CMK (cell line): ENCODE data around the gene USP11.

Experiments used
- DNase-seq: peaks from one replicate; pipeline ENCODE4 v3.0.0-alpha.2; 2010; ENCODE audit warnings: low read depth

Gene USP11

DNA sequence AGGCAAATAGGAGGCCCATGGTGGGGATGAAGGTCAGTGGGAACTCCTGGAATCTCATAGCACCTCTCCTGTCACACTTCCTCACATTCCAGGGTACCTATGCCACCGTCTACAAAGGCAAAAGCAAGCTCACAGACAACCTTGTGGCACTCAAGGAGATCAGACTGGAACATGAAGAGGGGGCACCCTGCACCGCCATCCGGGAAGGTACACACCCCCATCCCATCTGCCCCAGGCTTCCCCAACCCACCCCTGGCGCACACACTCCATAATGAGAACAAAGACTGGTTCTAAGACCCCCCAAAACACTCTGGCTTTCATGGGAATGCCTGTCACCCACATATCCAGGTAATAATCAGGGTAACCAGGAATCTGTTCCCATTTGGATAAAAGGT is 7.9 kb upstream of the USP11 start:
- DNase-seq: no peak

DNA sequence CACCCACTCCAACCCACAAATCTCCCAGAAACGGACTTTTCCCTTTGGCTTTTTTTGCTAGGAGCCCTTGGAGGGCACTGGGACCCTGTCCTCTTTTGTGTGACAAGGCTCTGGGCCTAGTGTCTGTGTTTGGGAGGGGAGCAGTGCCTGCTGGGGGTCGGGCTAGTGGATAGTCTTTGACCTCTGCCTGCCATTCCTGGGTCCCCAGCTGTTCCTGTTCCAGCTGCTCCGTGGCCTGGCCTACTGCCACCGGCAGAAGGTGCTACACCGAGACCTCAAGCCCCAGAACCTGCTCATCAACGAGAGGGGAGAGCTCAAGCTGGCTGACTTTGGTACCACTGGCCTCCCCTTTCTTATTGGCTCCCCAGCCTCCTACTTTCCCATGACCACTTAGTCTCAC is 6.7 kb upstream of the USP11 start:
- no peak for DNase-seq

DNA sequence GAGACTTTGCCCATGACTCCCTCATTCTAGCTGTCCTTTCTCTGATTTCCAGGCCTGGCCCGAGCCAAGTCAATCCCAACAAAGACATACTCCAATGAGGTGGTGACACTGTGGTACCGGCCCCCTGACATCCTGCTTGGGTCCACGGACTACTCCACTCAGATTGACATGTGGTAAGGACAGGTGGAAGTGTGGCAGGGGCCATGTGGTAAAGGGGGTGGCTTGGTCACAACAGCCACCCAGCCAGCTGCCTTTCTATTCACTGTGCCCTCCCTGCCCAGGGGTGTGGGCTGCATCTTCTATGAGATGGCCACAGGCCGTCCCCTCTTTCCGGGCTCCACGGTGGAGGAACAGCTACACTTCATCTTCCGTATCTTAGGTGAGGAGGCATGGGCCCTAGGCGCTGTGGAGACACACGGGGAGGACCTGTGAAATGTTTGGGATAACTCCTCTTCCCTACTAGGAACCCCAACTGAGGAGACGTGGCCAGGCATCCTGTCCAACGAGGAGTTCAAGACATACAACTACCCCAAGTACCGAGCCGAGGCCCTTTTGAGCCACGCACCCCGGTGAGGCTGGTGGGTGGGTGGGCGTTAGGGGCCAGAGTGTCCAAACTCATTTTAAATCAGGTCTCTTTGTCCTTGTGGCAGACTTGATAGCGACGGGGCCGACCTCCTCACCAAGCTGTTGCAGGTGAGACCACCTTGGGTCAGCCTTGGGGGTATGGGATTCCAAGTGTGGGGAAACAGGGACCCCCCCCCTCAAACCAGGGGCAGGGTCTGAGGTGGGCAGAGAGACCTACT is 6.1 kb upstream of the USP11 start:
- no peak for DNase-seq

DNA sequence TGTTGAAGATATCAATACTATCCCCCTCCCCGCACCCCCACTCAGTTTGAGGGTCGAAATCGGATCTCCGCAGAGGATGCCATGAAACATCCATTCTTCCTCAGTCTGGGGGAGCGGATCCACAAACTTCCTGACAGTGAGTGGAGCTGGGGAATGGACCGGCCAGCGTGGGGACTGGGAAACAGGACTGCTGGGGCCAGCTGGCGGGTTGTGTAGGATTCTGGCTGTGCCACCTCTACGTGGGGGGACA is 5.5 kb upstream of the USP11 start:
- DNase-seq: no peak

DNA sequence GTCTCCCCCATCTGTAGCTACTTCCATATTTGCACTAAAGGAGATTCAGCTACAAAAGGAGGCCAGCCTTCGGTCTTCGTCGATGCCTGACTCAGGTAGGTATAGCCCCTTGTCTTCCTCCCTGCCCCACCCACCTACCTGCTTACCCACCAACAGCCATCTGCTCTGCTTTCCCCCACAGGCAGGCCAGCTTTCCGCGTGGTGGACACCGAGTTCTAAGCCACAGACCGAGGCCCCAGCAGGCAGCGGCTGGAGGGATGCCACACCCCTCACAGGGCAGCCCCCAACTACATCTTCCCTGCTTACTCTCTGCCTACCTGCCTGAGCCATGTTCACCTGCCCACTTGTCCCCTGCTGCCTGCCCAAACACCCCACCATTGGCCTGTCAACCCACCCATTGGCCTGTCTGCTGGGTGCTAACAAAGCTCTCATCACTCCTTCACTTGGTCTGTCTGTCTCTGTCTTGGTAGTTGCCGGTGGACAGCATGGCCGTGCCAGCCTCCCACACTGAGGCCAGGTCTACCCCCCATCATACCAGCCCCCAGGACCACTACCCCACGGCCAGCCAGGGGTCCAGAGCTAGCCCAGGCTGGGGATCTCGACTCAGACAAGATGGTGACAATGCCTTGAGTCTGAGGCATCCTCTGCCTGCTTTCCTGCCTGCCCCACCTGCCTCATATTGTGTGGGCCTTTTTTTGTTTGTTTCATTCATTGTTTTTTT is 4.1 kb upstream of the USP11 start:
- DNase-seq: no peak

DNA sequence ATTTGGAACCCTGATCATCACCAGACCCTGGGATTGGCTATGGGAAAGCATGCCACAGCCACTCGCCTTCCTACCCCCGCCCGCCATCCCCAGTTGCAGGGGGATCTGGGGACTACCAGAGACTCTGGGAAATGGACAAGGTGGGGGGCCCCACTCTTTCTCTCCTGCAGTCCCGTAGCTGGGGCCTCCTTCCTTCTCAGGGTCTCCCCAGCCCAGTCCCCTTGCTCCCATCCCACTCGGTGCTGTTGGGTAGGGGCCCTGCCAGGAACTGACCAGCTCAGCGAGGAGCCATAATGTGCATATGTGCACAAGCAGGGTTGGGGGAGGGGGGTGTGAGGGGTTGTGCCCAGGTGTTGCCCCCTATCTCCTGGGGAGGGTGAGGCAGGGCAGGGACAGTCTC is 3.4 kb upstream of the USP11 start:
- DNase-seq: no peak

DNA sequence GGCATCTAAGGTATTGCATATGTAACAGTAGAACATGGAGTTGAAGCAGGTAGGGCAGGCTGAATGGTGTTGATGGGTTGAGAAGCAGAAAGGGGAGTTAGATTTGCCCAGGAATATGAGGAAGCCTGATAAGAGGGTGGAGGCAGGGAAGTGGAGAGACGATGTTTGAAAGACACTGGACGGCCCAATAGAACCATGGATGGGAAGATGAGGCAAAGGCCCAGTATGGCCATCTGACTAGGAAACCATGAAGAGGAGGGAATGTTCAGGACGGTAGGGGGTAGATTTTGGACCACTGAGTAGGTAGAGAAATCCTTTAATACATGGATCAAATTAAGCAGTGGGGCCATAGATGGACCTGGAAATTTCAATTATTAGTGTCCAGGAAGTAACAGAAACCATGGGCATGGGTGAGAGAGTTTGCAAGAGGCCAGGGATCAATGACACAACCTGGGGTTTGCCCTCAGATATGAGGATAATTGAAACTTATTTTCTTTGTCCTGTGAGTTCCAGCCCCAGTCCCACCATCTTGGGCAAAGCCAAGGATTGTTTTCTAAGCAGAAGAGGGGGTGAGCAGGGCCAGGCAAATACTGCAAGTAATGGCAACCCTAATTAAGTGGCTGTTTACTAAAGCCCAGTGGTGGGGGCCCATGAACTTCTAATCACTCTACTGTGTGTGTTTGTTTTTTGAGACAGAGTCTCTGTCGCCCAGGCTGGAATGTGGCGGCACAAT is 2.5 kb upstream of the USP11 start:
- no peak for DNase-seq

DNA sequence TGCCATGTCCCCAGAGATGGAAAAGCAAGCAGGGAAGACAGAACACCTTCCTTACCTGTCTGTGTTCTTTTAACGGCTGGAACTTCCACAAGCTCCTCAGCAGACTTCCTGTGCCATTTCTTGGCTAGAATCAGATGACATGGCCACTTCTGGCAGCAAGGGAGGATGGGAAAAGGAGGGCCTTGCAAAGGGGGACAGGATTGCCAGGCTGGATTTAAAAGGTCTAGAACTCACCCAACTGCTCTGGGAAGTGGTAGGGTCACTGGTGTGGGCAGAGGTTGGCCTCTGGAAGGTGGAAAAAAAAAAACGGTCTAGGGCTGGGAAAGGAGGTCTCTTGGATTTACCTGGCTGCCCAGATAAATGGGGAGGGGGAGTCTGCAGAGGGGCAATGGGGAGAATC is 1.6 kb upstream of the USP11 start:
- DNase-seq: no peak

DNA sequence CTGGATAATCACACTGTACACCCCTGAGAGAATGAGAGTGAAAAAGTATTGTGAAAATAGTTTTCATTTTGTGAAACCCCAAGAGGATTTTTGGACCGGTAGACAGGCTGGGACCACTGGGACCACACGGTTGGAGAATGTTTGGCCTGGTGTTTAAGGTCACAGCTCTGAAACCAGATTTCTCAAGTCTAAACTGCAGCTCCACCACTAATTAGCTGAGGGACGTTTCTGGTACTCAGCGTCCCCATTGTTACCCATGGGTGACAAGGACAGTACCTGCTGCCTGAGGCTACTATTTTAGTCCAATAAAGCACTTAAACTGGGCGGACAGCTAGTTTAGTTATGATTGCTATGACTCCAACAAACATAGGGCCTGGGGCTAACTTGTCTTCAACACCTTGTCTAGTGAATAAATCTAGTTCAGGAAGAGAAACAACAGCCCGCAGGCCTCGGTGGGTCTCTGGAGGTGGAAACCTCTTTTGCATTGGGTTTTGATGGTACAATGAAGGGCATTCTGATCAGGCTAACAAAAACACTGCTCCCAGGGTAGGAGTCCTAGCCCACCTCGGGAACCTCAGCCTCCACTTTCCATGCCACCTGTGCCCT is 509 bp upstream of the USP11 start:
- DNase-seq: no peak

DNA sequence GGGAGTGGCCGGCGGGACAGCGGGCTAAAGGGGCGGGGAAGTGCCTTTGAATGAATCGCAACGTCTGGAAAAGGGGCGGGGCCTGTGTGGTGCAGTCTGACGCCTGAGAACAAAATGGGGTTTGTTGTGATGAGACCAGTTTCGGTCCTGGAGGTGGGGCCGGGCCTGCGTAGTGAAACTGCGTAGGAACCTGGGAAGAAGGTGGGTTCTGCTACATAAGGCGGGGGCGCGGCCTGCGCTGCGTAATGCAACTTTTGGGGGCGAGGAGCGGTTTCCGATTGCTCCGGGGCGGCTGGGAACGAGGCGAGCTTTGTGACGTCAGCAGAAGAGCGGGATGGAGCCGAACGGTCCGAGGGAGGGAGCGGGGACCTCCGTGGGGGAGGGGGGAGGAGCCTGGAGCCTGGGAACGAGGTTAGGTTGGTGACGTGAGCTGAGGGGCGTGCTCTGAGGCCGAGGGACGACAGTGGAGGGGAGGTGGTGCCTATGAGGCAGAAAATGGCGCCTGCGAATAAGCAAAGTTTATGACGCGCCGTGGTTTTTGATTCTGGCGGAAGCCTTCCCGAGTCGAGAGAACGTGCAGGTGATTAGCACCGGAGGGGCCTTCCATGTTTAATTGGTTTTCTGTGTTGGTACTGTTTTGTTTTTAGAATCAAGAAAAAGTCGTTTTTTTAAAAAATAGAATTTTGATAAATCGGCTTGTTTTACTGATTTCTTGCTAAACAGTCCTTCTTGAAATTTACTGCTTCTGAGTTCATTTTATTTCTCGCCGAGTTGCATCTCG is 714 bp downstream of the USP11 start:
- peak; percentile 87 for DNase-seq

DNA sequence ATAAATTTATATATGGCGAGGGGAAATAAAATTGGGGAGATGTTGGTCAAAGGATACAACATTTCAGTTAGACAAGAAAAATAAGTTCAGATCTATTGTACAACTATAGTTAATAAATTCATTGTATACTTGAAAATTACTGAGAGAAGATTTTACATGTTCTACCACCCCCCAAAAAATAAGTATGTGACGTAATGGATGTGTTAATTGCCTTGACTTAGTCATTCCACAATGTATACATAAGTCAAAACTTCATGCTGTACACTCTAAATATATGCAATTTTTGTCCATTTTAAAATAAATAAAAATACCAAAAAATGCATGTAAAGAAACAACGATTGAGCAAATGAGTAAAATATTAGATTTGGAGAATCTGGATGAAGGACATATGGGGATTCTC is 1.8 kb downstream of the USP11 start:
- no peak for DNase-seq

DNA sequence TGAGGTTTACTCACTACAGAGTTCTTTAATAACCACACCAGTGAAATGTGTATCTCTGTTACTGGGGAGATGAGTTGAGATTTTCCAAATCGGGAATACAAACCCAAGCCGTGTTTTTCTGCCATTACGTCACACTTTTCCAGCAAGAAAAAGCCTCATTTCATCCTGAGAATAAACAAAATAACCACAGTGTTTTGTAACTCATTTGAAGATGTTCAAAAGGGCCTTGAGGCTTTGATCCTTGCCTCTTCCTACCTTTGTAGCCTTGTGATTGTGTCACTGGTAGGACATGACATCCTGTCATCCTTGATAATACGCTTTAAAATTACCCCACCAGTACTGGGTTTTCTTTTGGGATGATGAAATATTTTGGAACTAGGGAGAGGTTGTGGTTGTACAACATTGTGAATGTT is 2.9 kb downstream of the USP11 start:
- DNase-seq: no peak

DNA sequence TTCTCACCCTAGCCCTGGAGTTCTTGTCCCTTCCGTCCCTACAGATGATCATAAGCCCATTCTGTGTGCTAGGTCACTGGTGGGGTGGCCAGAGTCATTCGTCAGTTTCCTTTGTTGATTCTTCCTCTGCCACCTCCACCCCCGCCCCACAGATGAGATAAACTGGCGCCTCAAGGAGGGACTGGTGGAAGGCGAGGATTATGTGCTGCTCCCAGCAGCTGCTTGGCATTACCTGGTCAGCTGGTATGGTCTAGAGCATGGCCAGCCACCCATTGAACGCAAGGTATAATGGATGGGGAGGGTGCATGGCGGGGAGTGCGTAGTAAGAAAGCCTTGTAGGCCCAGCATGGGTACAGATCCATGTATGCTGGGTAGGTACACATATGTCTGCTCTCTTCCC is 6.4 kb downstream of the USP11 start:
- DNase-seq: no peak

DNA sequence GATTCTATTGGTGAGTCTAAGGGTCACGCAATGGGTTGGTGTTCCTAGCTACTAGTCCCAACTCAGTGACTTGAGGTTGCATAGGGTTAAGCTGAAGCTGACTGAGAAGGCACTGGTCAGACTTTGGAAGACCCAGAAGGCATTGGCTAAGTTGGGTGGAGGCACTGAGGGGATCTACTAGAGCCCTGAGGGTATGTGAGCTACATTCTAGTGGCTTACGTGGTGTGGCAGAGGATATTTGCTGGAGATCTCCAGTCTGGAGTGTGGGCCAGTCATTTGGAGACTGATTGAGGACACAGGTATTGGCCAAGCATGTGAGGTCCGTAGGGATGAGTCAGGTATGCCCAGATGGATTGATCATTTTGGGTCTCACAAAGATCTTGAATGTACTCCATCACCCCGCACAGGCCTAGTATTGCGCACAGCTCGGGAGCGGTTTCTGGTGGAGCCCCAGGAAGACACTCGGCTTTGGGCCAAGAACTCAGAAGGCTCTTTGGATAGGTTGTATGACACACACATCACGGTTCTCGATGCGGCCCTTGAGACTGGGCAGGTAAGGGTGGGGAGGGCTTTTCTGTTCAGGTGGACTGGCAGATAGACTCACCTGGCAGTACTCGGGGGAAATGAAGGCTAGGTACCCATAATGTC is 7.2 kb downstream of the USP11 start:
- DNase-seq: no peak

DNA sequence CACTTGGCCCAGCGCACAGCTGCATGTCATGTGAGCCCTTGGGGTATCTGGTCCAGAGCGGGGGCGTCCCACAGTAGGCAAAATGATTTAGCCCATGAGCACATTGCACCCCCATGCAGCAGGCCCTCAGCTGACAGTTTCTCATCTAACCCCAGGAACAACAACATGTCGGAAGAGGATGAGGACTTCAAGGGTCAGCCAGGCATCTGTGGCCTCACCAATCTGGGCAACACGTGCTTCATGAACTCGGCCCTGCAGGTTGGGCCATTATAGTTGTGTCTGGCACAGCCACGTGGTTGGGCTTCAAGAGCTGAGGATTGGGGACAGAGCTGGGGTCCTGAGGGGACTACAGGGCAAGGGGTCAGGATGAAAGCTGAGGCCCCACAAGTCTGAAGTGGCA is 7.8 kb downstream of the USP11 start:
- DNase-seq: no peak

DNA sequence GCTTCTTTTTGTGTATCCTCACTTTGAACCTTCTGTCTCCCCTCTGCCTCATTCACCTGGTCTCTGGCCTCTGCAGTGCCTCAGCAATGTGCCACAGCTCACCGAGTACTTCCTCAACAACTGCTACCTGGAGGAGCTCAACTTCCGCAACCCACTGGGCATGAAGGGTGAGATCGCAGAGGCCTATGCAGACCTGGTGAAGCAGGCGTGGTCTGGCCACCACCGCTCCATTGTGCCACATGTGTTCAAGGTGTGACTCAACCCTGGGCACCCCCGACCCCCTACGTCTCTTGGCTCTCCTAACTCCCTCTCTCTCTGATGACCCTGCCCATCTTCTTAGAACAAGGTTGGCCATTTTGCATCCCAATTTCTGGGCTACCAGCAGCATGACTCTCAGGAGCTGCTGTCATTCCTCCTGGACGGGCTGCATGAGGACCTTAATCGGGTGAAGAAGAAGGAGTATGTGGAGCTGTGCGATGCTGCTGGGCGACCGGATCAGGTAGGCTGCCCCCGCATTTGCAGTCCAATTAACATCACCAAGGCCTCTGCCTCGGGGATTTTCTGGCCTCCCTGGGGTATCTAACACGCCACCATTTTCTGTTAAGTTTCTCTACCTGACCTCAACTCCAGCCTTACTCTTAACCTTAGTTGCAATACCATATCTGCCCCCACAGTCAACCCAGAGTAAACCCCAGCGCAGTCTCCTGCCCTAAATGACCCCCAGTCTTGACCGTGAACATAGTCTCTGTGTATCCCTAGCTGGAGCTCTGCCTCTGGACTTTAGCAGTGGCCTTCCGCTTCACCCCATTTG is 8.6 kb downstream of the USP11 start:
- no peak for DNase-seq

DNA sequence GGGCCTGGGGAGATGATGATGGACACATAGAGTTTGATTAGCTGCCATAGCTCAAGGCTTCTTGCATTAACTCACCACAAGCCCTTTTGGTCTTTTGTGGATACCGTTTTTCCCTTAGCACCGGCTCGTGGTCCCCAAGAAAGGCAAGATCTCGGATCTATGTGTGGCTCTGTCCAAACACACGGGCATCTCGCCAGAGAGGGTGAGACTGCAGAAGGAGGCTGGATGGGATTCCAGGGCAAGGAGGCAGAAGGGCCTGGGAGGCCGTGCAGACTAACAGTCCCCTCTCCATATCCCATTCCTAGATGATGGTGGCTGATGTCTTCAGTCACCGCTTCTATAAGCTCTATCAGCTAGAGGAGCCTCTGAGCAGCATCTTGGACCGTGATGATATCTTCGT is 9.5 kb downstream of the USP11 start:
- DNase-seq: no peak

DNA sequence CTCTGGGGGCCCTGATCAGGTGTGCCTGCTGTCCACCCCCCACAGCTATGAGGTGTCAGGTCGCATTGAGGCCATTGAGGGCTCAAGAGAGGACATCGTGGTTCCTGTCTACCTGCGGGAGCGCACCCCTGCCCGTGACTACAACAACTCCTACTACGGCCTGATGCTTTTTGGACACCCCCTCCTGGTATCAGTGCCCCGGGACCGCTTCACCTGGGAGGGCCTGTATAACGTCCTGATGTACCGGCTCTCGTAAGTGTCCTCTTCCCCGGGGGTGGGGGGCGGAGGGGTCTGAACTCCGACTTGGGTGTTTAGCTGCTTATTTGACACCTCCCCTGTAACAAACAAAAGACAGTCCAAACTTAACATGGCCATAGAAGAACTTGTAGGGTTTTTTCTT is 10.5 kb downstream of the USP11 start:
- no peak for DNase-seq

DNA sequence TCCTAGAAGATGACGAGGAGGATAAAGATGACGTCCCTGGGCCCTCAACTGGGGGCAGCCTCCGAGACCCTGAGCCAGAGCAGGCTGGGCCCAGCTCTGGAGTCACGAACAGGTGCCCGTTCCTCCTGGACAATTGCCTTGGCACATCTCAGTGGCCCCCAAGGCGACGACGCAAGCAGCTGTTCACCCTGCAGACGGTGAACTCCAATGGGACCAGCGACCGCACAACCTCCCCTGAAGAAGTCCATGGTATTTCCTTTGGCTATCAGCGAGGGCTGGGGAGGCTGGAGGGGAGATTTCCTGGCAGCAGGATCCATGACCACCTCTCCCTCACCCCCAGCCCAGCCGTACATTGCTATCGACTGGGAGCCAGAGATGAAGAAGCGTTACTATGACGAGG is 11.9 kb downstream of the USP11 start:
- no peak for DNase-seq

DNA sequence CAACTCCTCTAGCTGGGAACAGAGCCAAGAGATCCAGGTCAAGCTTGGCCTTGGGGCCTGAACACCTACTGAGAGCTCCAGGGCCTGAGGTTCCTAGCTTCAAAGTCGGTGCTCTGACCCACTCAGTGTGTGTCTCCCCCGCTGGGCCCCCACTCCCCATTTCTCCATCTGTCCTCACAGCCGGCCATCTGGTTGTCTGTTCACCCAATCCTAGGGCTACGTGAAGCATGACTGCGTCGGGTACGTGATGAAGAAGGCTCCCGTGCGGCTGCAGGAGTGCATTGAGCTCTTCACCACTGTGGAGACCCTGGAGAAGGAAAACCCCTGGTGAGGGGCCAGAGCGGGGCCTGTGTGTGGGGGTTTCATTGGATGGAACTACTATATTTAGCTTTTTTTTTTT is 12.3 kb downstream of the USP11 start:
- DNase-seq: no peak
